ENCODE results near the gene NSG1.
"Not testable (repeated sequence)": the region's sequence is repeated elsewhere in the genome, so short reads cannot be mapped to it uniquely, and the experiment has no call there.

Gene NSG1

DNA sequence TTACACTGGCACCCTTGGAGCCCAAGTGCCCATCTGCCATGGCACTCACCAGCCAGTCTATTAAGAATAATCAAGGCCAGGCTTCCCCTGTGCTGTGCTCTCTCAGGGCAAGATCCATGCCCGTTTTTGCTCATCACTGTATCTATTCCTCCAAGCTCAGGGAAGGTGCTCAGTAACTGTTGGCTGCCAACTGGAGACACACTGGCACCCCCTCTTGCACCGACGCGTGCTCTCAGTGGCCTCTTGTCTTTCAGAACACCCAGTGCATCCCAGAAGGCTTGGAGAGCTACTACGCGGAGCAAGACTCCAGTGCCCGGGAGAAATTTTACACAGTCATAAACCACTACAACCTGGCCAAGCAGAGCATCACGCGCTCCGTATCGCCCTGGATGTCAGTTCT, 30.1 kb downstream of the NSG1 start:
- no peak for DNase-seq (ENCODE audit: low read depth)

DNA sequence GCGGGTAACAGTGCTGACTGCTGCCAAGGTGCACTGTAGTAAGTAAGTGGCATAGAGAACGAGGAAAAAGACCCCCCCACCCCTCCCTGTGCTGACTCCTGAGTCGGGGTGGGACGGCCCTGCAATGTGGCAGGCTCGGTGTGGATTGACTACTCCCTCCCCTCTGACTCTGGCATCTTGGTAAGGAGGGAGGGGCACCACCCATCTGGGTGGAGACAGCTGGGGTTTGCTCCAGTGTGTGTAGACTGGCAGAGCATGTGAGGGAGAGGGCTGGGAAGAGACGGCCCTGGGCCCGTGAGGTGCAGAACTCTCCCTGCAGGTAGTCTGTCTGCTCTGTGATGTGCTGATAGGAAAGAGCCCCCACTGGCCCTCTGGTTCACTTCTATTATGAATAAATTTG, 31.0 kb downstream of the NSG1 start:
- DNase-seq (ENCODE audit: low read depth): no peak

DNA sequence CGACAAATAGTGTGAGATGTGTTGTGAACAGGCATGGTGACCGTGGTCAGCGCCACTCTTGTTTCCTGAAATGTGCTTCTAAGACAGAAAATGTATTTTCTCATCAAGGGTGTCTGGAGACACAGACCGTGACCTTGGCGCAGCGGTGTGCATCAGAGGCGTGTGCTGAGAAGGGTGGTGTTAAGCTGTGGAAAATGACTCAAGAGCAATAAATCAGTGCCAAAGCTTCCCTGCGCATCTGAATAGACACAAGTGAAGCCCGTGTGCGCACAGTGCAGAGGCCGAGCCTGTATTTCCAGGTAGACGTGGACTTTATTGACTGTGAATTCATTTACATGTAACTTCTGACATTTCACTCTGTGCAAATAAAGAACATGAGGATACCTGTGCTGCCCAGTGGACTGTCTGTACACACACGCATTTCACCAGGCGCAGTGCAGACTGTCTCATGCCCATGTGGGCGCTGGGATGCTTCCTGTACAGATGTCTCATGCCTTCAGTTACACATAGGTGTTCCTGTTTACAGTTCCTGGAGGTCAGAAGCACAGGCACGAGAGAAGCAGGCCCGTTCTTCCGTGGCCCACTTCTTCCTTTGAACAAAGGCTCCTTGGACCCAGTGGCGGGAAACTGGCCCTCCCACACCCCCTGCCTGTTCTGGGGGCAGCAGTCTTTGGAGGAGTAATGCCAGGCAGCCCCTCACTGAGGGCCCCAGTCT, 31.9 kb downstream of the NSG1 start:
- DNase-seq (ENCODE audit: low read depth): no peak

DNA sequence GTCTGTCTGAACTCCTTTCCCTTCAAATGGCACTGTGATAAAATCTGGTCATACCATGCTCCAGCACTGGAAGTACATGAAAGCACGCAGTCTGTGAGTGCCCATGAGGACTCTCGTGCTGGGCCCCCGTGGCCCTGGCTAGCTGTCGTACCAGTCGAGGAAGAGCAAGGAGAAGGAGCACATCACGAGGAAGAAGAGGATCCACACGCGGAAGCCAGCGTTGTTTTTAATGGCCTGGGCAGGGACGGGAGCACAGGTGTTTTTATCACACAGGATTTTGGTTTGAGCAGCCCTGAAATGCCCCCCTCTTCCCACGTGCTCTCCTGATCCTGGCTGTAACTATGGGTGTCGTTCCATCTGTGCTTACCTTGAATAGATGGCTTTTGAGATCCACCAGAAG, 33.0 kb downstream of the NSG1 start:
- no peak for DNase-seq (ENCODE audit: low read depth)

DNA sequence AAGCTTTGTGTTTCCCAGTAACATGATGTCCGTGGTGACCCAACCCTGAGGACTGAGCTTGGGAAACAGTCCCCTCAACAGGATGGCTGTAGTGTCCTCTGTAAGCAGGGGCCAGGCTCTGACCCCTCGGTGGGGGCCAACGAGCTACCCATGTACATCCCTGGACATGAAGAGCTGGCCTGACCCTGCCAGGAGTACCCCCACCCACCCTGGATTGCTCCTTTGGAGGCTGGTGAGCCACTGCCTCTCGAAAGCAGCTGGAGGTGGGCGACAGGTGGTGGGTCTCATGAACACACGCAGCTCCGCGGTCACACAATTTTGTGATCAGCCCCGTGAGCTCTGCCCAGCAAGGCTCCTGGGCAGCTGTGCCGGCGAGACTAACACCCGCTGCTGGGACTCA, 33.5 kb downstream of the NSG1 start:
- no peak for DNase-seq (ENCODE audit: low read depth)

DNA sequence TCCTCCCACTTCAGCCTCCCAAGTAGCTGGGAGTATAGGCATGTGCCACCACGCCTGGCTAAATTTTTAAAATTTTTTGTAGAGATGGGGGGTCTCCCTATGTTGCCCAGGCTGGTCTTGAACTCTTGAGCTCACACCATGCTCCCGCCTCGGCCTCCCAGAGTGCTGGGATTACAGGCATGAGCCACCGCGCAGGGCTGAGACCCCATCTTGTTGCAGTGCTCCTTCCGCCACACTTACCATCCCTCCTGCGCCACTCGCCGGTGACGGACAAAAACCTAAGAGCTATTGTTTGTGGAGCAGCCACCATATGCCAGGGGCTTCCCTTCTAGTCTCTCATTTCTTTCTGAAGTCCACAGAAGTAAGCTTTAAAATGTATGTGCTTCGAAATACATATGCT, 34.5 kb downstream of the NSG1 start:
- DNase-seq (ENCODE audit: low read depth): no peak

DNA sequence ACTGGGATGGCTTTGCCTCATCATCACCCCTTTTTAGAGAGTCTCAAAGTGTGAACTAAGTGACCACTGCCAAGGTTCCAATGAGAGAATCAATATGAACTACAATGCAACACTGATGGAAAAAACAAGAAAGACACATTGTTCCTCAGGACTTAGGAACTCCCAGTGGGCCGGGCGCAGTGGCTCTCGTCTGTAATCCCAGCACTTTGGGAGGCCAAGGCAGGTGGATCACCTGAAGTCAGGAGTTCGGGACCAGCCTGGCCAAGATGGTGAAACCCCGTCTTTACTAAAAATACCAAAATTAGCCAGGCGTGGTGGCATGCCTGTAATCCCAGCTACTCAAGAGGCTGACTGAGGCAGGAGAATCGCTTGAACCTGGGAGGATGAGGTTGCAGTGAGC, 35.2 kb downstream of the NSG1 start:
- not testable (repeated sequence) for DNase-seq (ENCODE audit: low read depth)

DNA sequence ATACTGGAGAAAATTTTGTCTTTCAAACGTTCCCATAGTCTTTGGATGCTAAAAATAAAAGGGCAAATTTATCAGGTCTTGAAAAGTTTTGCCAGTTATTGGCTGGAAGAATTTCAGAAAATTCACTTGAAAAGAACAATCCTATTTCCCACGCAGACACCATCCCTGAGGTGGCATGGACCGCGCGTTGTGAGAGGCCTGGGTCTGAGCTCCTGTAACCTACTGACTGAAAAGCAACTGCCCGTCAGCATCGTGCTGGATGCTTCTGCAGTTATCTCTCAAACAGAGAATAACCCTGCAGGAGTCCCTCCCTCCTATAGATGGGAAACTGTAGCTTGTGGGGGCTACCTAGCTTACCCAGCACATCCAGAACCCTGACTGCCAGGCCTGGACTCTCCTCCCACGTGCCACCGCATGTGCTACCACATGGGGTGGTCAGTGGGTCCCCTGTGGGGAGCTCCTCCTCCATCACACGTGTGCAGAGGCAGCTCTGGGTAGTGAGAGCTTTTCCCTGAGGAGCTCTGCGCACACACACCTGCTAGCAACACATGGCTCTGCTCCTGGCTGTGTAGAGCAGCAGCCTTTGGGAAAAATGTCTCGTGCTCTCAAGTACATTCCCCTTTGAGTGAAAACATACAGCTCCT, 36.1 kb downstream of the NSG1 start:
- DNase-seq (ENCODE audit: low read depth): no peak

DNA sequence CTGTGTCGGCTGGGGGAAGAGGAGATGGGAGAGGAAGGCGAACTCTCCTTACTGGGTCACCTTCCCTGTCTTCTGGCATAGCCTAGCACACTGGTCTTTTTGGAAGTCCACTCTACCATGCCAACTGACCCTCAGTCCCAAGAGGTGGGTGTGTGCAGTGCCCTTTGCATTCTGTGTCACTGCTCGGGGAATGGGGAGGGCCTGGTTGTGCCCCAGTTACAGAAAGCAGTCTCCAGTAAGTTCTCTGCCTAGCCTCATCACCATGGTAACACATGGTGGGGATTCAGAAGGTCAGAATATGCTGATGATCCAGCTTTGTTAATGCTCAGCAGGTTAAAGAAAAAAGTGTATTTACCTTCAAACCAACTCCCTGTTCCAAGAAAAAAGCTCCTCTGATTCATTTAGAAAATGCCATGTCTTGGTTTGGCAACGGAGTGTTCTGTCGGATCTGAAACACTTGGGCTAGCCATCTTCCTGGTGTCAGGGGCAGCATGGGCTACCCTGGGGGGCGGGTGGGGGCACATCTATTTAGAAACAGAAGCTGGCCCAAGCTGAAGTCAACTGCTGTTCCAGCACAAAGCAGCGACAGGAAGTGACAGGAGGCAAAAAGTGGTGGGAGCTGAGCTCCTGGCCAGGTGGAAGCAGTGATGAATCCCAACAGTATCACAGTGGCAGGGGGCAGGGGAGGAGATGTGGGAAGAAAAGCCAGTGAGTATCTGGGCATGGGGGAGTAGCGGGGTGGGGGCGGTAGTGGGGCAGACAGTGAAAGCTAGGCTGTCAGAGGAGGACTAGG, 37.0 kb downstream of the NSG1 start:
- no peak for DNase-seq (ENCODE audit: low read depth)

DNA sequence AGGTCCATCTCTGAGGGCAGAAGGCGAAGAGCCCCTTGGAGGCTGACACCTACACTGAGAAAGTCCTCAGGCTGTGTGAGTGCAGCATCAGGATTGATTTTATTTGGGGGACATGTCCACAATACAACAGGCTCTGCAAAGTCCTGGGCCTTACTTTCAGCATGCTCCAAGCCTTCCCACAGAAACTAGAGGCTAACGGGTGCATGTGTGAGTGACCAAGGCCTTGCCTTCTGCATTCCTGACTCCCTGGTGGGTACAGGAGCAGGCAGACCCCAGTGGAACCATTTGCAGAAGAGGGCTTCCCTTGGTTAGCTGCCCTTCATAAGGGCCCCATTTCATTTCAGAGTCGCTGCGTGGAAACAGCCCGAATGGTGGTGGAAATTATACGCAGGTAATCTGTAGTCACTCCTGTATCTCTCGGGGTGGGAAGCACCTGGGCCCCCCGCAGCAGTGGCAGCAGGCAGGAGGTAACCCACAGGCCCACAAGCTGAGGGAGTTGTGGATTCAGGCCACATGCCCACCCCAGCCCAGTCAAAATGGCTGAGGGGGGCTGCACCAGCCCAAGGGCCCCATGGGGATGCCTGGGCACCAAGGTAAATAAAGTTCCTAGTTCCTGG, 37.7 kb downstream of the NSG1 start:
- no peak for DNase-seq (ENCODE audit: low read depth)

DNA sequence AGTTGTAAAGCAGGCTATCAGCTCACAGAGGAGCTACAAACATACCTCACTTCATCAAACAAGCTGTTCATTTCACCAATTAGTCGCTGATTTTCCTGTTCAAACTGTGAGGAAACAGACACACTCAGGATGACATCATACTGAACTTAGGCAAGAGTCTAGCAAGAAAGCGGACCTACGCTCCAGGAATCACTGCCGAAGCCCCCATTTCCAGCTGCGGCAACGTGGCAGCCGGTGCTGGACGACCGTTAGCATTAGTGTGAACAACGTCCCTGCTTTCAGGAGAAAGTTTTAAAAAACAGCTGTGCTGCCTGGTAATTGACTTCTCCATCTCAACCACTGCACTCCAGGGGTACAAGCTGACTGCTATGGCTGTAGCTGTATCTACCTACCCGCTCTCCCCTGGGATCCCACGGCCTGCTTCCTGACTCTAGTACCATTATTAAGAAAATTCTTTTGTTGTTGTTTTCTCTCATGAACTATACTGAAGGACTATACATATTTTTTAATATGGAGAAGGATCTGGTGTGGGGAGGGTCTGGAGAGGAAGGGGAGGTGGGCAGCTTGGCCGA, 38.3 kb downstream of the NSG1 start:
- DNase-seq (ENCODE audit: low read depth): no peak

DNA sequence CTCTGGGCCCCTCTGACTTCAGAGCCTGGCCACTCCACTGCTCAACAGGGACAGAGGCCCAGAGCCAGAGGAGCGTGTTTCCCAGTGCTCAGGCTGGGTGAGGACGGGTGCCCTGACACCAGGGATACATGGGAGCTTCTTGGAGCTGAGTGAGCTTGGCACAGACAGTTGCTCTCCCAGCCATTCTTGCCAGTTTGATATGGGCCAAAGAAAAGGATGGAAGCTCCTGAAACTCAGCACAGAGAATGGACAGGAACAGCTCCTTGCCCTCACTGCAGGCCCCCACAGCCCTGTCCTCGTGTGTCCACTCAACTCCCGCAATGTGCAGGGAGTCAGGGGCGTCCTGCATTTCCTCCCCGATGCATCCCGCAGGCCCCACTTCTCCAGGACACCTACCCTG, 38.8 kb downstream of the NSG1 start:
- no peak for DNase-seq (ENCODE audit: low read depth)

DNA sequence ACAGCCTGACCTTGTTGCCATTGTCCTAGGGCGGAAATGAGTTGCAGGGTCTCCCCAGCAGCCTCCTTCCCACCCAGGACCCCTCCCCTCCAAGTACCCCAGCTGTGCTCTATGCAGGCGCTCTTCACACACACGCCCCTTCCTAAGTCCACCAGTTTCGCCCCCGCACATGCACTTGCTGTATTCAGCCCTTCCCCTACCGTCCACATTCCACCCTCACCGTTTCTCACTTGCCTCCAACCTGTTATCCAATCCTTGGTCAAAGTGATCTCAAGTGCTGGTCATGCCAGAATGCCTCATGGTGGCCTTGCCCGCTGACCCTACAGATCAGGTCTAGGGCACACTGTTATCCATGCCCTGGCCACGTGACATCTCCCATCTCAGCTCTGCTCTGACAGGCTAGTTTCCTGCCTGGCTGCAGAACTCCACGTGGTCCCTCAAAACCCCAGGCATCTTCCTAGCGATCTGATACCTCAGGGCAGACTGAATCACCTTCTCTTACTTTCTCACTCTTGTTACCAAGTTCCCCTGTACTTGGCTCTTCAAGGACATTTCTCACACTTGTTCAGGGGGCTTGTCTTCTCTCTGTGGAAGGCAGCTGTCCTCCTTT, 39.7 kb downstream of the NSG1 start:
- no peak for DNase-seq (ENCODE audit: low read depth)

DNA sequence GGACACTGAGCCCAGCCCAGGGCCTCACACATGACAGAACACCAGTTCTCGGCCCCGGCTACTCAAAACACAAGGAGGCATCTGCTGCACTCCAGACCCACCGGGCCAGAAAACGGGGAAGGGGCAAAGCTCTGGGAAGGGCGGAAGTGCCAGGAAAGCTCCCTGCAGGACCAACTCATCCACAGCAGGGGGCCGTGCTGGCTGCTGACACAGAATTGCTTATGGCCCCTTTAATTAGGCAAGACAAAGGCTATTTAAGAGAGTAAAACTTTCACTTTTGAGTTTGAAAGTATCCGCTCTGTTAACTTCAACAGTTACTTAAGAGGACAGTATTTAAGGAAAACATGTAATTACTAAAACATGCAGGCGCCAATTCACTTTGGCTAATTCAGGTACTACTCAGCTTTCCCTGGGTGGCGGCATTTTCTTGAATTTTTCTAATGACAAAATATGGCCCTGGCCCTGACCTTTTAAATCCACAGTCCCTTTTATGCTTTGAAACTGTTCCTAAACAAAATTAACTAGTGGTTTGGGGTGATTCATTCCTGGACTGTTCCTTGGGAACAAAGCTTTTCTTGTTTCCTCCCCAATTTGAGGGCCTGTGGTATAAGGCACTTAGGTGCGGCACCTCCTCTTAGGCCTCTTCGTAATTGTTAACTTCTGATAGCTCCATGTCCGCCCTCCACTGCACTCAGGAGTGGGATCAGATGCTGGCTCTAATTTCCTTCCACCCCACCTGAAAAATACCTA, 40.4 kb downstream of the NSG1 start:
- DNase-seq (ENCODE audit: low read depth): no peak

DNA sequence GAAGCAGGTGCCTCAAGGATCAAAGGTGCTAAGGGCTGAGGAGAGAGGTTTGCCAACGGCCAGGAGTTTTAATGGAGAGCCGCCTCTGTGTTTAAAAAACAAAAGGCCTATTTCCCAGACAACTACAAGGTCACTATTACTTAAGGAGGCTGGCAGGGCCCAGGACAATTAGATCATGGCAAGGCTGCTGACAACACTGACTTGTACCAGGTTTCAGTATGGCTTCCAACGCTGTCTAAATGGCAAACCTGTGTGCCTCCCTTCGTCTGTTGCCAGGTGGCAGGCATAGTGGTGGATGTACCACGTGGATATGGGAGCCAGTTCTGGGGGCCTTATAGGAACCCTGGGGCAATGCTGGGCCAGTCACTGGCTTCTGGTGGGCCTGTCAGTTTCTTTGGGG, 41.0 kb downstream of the NSG1 start:
- no peak for DNase-seq (ENCODE audit: low read depth)

DNA sequence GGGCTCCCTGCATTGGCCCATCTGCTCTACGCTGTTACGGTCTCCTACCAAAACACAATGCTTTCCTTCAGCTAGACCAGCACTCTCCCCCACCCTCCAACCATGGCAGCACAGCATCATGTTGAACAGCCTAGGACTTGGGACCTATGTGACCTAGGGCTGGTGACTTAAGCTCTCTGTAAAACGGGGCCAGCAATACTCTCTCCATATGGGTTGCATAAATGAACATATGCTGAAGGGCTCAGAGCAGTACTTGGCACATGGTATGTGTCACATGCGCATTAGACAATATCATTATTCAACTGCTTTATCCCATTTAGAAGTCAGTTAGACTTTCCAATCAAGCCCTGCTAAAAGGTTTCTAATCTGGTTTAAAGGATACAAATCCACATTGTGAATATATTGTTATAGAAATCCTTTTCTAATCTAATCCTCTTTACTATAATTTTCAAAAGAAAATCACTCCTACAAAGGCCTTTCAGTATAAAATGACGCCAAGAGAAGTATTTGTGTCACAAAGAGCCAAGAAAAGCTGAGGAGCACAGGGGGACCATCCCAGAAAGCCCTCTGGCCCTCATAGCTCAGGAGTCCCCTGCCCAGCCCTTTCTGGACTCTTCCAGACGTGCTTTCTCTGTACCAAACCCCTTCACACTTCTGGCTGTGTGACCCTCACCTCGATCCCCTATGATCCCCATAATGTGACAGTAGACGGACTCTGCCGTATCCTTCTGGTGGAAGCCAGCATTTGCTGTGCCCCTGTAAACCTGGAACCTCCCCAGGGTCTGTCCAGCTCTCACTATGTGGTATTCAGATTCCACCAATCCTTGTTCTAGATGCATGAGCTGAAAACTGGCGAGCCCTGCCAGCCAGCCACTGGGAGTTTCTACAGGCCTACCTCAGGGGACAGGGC, 42.3 kb downstream of the NSG1 start:
- DNase-seq (ENCODE audit: low read depth): no peak

DNA sequence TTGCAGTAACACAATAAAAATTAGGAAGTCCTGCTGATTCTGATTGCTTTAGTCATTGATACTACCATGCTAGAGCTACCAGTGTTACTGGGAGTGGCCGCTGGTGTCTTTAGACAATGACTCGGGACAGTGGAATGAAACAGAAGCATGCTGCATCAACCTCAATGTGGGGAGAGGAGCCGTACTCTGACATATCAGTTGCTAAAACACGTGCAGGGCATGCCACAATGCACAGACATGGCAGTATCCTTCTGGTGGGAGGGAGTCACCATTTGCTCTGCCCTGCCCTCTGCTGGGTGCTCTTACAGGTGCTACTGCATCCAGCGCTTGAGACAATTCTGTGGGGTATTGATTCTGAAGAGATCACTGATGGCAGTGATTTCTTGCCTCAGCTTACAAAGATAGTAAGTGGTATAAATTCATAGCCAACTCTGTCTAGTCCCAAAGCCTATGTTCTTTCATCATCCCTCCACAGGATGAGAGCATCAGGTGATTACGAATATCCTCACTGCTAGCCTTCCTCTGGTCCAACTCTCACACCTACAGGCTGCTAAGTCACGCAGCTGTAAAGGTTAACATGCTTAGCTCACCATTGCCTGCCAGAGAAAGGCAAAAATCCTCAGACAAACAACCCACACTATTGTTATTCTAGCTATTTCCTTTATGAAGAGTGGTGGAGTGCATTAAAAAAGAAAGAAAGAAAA, 43.7 kb downstream of the NSG1 start:
- no peak for DNase-seq (ENCODE audit: low read depth)

DNA sequence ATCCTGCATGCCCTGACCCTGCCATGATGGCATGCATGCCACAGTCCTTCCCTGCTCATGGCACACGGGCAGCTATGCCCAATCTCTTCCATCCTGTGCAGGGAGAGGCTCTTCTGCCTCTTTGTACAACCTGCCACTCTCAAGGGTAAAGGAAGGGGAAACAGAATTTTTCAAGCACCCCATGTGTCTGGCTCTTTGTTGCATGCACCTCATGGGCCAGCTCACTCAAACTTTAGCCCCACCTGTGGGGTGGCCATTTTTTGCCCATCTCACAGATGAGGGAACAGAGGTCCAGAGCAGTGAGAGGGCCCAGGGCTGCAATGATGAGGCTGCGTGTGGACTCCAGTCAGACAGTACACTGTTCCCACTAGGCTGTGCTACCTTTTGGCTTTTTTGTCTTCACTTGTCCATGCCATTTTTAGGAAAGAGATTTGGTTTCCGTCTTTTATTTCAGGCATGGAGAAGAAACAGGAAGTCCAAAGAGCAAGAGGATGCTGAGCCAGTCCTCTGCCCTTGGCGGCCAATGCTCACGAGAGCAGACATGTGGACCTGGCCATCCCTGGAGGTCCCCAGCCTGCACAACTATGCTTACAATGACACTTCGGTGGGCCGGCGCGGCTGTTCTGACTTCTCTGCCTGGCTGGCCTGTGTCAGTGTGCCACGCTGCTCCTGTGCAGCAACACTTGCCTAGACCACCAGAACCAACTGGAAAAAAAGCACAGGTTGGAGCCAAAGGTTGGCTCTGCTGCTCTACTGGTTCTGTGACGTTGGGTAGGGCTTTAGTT, 45.6 kb downstream of the NSG1 start:
- no peak for DNase-seq (ENCODE audit: low read depth)

DNA sequence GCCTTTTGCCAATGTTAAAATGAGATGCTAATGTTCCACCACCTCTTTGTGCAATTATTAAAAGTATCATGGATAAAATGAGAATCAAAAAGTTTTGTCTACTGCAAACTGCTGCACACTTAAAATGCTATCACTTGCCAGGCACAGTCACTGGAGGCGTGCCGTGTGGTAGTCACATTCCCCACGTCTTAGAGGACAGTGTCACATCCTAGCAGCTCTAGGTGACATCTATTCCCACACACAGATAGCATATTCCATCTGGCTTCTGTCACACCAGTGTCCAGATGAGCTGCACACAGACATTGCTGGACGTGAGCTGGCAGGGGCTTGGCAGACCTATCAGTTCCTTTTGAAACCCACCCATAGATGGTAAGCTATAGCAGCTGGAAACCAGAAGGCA, 47.0 kb downstream of the NSG1 start:
- DNase-seq (ENCODE audit: low read depth): no peak
